ENCODE data around the gene PIGV.

GRCh38 chr1:26824731-26825130 is 37.0 kb downstream of the PIGV start:
- TF ChIP-seq POLR2A (IDR thresholded peaks at IDR 0.05) (no peak), CTCF (IDR thresholded peaks at IDR 0.05) (no peak)

Data from adrenal gland (tissue), 5 donors.